ENCODE data around the gene GP9. TPM values are rescaled to one million over a fixed set of nuclear protein-coding genes. Genes with fewer than 3 reads are reported as not detected.

Gene GP9
- total and polyA plus RNA-seq, 4 donors = 0.16 to 12.0 TPM; not detected in 2

- 72% methylated on average over 2 of the region's 2 CpGs for WGBS
- no peaks in the 10 kb centered on the region for H3K9me3 ChIP-seq (ENCODE audit: control insufficient read depth in 4 of 4, low read length in 3 of 4)
- H3K27ac ChIP-seq (ENCODE audit: low read depth in 1 of 2, low read length in 2 of 2) = no peak overlapping the region
- no peaks in the 10 kb centered on the region for H3K27me3 ChIP-seq (ENCODE audit: control insufficient read depth in 4 of 4, insufficient read depth in 4 of 4, low read length in 3 of 4)
- no peak for TF ChIP-seq NR2F2 (IDR thresholded peaks at IDR 0.05)
- TF ChIP-seq, protein P1, sequence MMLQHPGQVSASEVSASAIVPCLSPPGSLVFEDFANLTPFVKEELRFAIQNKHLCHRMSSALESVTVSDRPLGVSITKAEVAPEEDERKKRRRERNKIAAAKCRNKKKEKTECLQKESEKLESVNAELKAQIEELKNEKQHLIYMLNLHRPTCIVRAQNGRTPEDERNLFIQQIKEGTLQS (IDR thresholded peaks at IDR 0.05) = no peak
- TF ChIP-seq SP1 (IDR thresholded peaks at IDR 0.05) = no peak
- no peak for TF ChIP-seq HNF4A (conservative IDR thresholded peaks at IDR 0.05)
- TF ChIP-seq, protein P2, sequence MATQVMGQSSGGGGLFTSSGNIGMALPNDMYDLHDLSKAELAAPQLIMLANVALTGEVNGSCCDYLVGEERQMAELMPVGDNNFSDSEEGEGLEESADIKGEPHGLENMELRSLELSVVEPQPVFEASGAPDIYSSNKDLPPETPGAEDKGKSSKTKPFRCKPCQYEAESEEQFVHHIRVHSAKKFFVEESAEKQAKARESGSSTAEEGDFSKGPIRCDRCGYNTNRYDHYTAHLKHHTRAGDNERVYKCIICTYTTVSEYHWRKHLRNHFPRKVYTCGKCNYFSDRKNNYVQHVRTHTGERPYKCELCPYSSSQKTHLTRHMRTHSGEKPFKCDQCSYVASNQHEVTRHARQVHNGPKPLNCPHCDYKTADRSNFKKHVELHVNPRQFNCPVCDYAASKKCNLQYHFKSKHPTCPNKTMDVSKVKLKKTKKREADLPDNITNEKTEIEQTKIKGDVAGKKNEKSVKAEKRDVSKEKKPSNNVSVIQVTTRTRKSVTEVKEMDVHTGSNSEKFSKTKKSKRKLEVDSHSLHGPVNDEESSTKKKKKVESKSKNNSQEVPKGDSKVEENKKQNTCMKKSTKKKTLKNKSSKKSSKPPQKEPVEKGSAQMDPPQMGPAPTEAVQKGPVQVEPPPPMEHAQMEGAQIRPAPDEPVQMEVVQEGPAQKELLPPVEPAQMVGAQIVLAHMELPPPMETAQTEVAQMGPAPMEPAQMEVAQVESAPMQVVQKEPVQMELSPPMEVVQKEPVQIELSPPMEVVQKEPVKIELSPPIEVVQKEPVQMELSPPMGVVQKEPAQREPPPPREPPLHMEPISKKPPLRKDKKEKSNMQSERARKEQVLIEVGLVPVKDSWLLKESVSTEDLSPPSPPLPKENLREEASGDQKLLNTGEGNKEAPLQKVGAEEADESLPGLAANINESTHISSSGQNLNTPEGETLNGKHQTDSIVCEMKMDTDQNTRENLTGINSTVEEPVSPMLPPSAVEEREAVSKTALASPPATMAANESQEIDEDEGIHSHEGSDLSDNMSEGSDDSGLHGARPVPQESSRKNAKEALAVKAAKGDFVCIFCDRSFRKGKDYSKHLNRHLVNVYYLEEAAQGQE (IDR thresholded peaks at IDR 0.05) = no peak
- no peak for TF ChIP-seq FOXA2 (IDR thresholded peaks at IDR 0.05)
- TF ChIP-seq CTCF (IDR thresholded peaks at IDR 0.05; ENCODE audit: low read depth, low read length, missing input control) = no peak
- TF ChIP-seq TAF1 (conservative IDR thresholded peaks at IDR 0.05) = no peak
- TF ChIP-seq MAX (IDR thresholded peaks at IDR 0.05) = no peak
- no peak for TF ChIP-seq ZBTB33 (IDR thresholded peaks at IDR 0.05)
- TF ChIP-seq JUND (IDR thresholded peaks at IDR 0.05) = no peak
- no peak for TF ChIP-seq RAD21 (IDR thresholded peaks at IDR 0.05)
- no peak for TF ChIP-seq RXRA (IDR thresholded peaks at IDR 0.05)
- no peaks in the 10 kb centered on the region for H3K36me3 ChIP-seq (ENCODE audit: control insufficient read depth in 4 of 4, insufficient read depth in 3 of 4, low read depth in 1 of 4, low read length in 3 of 4)
- peaks cover 0 to 4% (median 0%) of the 10 kb centered on the region in 4 donors for H3K4me1 ChIP-seq (ENCODE audit: control insufficient read depth in 4 of 4, insufficient read depth in 4 of 4, low read length in 3 of 4)
- DNase-seq (ENCODE audit: low spot score) = no peak
- H3K9ac ChIP-seq (ENCODE audit: low read depth in 1 of 2, low read length in 2 of 2) = no peak overlapping the region
- H3K4me3 ChIP-seq (ENCODE audit: low read depth in 1 of 3, low read length in 3 of 3) = no peak overlapping the region
Measured at GRCh38 chr3:129018271-129018670, 42.3 kb upstream of the GP9 start.

GRCh38 chr3:129018751-129019150 is 41.8 kb upstream of the GP9 start:
- Histone ChIP-seq H3K4me3 (ENCODE audit: low read depth in 1 of 3, low read length in 3 of 3) (no peak overlapping the region), H3K27ac (ENCODE audit: low read depth in 1 of 2, low read length in 2 of 2) (no peak overlapping the region), H3K27me3 (ENCODE audit: control insufficient read depth in 4 of 4, insufficient read depth in 4 of 4, low read length in 3 of 4) (no peaks in the 10 kb centered on the region), H3K36me3 (ENCODE audit: control insufficient read depth in 4 of 4, insufficient read depth in 3 of 4, low read depth in 1 of 4, low read length in 3 of 4) (no peaks in the 10 kb centered on the region), H3K9me3 (ENCODE audit: control insufficient read depth in 4 of 4, low read length in 3 of 4) (no peaks in the 10 kb centered on the region), H3K9ac (ENCODE audit: low read depth in 1 of 2, low read length in 2 of 2) (no peak overlapping the region), H3K4me1 (ENCODE audit: control insufficient read depth in 4 of 4, insufficient read depth in 4 of 4, low read length in 3 of 4) (peaks cover 0 to 4% (median 0%) of the 10 kb centered on the region in 4 donors)
- no peak for DNase-seq (ENCODE audit: low spot score)
- TF ChIP-seq FOXA1 (IDR thresholded peaks at IDR 0.05) (no peak), SP1 (IDR thresholded peaks at IDR 0.05) (no peak), RAD21 (IDR thresholded peaks at IDR 0.05) (no peak), YY1 (IDR thresholded peaks at IDR 0.05) (no peak), NR2F2 (IDR thresholded peaks at IDR 0.05) (no peak)
- 88% methylated on average over 9 of the region's 9 CpGs for WGBS

Measured in liver (tissue), 9 donors.